ENCODE results near the gene REXO5. TPM values are rescaled to one million over a fixed set of nuclear protein-coding genes. Genes with fewer than 3 reads are reported as not detected.

REXO5 gene
- total RNA-seq, 4 donors from 2014 or later = 2.0 to 4.9 (median 2.7) TPM

DNA sequence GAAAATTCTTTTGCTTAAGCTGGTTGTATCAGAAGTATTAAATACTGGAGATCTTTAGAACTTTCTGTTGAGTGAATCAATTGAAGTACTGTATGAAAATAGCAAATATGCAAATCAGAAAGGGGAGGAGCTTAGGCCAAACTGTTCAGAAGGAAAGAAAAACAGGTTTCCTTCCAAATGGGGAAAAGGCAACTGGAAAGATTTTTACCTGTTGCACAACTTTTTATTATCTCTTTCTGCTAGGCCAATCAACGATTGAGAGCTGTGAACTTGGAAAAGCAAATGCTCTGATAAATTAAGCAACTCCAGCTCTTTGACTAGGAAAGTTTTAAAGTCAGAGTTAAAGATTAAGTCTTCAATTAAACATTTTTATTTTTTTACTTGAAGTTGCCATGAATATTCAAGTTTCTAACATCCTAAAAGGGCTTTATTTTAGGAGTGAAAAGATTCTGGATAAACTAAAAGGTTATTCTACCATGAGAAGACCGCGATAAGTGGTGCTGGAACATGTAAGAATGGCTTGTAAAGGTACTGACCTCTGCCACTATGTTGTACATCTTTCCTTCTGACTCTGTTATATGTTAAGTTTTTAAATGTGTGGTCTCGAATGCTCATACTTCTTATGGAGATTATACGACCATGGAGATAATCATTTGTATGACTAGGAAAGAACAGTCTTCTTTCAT is 77.4 kb downstream of the REXO5 start:
- no peak for DNase-seq (ENCODE audit: extremely low spot score)
- WGBS = 82% methylated on average over 5 of the region's 5 CpGs
- TF ChIP-seq POLR2A (IDR thresholded peaks at IDR 0.05; ENCODE audit: low read depth) = no peak
- TF ChIP-seq EP300 (IDR thresholded peaks at IDR 0.05) = no peak
- TF ChIP-seq CTCF (IDR thresholded peaks at IDR 0.05) = no peak
- no peak for TF ChIP-seq POLR2AphosphoS5 (IDR thresholded peaks at IDR 0.05)
- Histone ChIP-seq H3K4me3 (no peak overlapping the region), H3K27ac (replicated peaks in 1 of 4) (peak overlapping the region in 1 of 4 donors; percentile 57), H3K27me3 (no peaks in the 10 kb centered on the region), H3K36me3 (peaks cover 0 to 6% (median 2%) of the 10 kb centered on the region in 4 donors), H3K4me1 (peaks cover 48 to 81% (median 61%) of the 10 kb centered on the region in 4 donors), H3K9me3 (no peaks in the 10 kb centered on the region)
- intact Hi-C loops (cut with DNase I) = no loop called here

- no peaks in the 10 kb centered on the region for H3K9me3 ChIP-seq
- peak overlapping the region in 1 of 4 donors; percentile 57 for H3K27ac ChIP-seq (replicated peaks in 1 of 4)
- intact Hi-C loops (cut with DNase I) = no loop called here
- H3K36me3 ChIP-seq = peaks cover 0 to 6% (median 2%) of the 10 kb centered on the region in 4 donors
- TF ChIP-seq CTCF (IDR thresholded peaks at IDR 0.05) (no peak), POLR2AphosphoS5 (IDR thresholded peaks at IDR 0.05) (no peak), EP300 (IDR thresholded peaks at IDR 0.05) (no peak), POLR2A (IDR thresholded peaks at IDR 0.05; ENCODE audit: low read depth) (no peak)
- H3K27me3 ChIP-seq = no peaks in the 10 kb centered on the region
- H3K4me3 ChIP-seq = no peak overlapping the region
- peaks cover 45 to 80% (median 58%) of the 10 kb centered on the region in 4 donors for H3K4me1 ChIP-seq
- DNase-seq (ENCODE audit: extremely low spot score) = no peak
- WGBS = 88% methylated on average over 1 of the region's 1 CpG
Observed at GRCh38 chr16:20884240-20884556, 77.9 kb downstream of the REXO5 start.

DNA sequence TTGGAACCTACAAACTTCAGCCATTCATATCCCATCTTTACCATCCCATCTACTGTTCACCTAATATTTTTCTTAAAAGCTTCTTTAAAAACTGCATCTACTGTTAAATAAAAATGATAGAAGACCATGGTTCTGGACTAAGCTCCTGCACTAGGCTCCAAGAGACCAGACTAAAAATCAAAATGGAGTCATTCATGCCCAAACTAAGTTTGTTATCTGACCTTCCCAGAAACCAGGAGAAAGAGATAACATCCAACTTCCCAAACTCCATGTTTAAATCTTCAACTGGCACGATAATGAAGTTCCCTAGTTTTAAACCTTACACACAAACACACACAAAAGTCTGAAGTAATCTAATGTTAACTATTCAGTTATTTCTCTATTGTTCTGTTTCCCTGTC is 80.0 kb downstream of the REXO5 start:
- H3K4me3 ChIP-seq = no peak overlapping the region
- no peaks in the 10 kb centered on the region for H3K27me3 ChIP-seq
- no peaks in the 10 kb centered on the region for H3K9me3 ChIP-seq
- H3K27ac ChIP-seq (replicated peaks in 1 of 4) = no peak overlapping the region
- WGBS = 24% methylated on average over 1 of the region's 1 CpG
- intact Hi-C loops (cut with DNase I) = no loop called here
- no peak for DNase-seq (ENCODE audit: extremely low spot score)
- TF ChIP-seq POLR2A (IDR thresholded peaks at IDR 0.05; ENCODE audit: low read depth) (no peak), POLR2AphosphoS5 (IDR thresholded peaks at IDR 0.05) (no peak), EP300 (IDR thresholded peaks at IDR 0.05) (no peak), CTCF (IDR thresholded peaks at IDR 0.05) (no peak)
- H3K36me3 ChIP-seq = peaks cover 0 to 10% (median 4%) of the 10 kb centered on the region in 4 donors
- H3K4me1 ChIP-seq = peaks cover 42 to 79% (median 47%) of the 10 kb centered on the region in 4 donors

- Histone ChIP-seq H3K4me3 (no peak overlapping the region), H3K36me3 (peaks cover 0 to 17% (median 12%) of the 10 kb centered on the region in 4 donors), H3K27me3 (no peaks in the 10 kb centered on the region), H3K27ac (replicated peaks in 1 of 4) (no peak overlapping the region), H3K9me3 (no peaks in the 10 kb centered on the region), H3K4me1 (peaks cover 38 to 74% (median 40%) of the 10 kb centered on the region in 4 donors)
- no peak for DNase-seq (ENCODE audit: extremely low spot score)
- TF ChIP-seq POLR2AphosphoS5 (IDR thresholded peaks at IDR 0.05) (no peak), POLR2A (IDR thresholded peaks at IDR 0.05; ENCODE audit: low read depth) (no peak), EP300 (IDR thresholded peaks at IDR 0.05) (no peak), CTCF (IDR thresholded peaks at IDR 0.05) (no peak)
- intact Hi-C loops (cut with DNase I) = no loop called here
- 100% methylated on average over 1 of the region's 1 CpG for WGBS
Observed at GRCh38 chr16:20887207-20887606, 80.9 kb downstream of the REXO5 start.
